GM18870 (cell line): ENCODE measurements around the gene NLGN3.
"Not testable (repeated sequence)": the region's sequence is repeated elsewhere in the genome, so short reads cannot be mapped to it uniquely, and the experiment has no call there.

Experiments
- ATAC-seq: cut with Tn5 transposase; IDR thresholded peaks from one replicate; pipeline ENCODE4 v1.9.1; 2021; ENCODE audit warnings: moderate library complexity; ENCODE audit not compliant: unreplicated experiment

Gene NLGN3

DNA sequence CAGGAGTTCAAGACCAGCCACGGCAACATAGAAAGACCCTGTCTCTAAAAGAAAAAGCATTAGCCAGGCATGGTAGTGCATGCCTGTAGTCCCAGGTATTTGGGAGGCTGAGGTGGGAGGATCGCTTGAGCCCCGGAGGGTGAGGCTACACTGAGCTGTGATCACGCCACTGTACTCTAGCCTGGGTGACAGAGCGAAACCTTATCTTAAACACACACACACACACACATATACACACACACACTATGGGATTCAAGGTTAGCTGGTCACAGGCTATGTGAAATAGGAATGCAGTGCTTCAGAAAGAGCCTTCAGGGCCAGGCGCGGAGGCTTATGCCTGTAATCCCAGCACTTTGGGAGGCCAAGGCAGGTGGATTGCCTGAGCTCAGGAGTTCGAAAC is 23.5 kb downstream of the NLGN3 start:
- ATAC-seq: no peak

DNA sequence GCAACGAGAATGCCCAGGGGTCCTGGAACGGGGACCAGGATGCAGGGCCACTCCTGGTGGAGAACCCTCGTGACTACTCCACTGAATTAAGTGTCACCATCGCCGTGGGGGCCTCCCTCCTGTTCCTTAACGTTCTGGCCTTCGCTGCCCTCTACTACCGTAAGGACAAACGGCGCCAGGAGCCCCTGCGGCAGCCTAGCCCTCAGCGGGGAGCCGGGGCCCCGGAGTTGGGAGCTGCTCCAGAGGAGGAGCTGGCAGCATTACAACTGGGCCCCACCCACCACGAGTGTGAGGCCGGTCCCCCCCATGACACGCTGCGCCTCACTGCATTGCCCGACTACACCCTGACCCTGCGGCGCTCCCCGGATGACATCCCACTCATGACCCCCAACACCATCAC is 24.9 kb downstream of the NLGN3 start:
- no peak for ATAC-seq

DNA sequence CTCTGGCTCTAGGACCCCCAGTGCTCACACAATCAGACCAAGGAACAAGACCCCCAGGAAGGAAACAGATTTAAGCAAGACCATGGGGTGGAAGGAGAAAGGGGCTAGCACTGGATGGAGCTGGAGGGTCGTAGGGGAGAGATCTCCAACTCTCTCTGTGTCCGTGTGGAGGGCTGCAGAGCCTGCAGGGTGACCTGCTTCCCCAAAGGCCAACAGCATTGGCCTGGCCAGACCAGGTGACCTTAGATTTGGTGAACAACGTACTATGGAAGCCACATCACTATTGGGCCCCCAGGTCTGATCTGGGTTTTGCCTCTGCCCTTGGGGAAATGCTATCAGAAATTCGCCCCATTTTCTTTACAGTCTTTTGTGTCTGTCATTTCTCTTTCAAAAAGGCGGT is 26.0 kb downstream of the NLGN3 start:
- ATAC-seq: no peak

DNA sequence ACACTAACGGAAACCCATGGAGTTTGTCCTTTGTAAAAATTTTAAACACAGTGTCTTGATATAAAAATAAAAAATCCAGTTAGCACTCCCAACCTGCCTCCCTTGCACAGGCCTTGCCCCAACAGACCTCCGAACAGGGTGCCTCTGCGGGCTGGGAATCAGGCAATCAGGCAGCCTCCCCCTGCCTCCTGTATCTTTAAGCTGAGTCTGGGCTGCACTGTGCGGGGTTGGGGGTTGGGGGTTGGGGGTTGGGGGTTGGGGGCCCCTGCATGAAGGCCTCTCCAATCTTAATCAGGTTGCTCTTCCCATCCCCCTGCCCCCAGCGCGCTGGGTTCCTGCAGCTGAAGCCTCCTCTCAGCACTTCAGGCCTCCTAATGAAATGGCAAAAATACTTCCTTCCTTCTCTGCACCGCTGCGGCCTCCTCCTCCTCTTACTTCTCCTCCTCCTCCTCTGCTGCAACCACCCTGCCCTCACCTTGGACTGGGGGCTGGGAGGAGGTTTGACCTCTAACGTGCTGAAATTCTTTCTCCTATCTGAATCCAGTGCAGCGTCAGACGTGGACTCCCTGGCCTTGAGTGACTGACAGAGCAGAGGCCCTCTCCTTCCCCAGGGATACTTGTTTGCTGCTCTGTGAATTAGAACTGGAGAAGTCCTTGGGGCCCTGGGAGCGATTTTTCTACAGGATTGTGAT is 26.6 kb downstream of the NLGN3 start:
- no peak for ATAC-seq

DNA sequence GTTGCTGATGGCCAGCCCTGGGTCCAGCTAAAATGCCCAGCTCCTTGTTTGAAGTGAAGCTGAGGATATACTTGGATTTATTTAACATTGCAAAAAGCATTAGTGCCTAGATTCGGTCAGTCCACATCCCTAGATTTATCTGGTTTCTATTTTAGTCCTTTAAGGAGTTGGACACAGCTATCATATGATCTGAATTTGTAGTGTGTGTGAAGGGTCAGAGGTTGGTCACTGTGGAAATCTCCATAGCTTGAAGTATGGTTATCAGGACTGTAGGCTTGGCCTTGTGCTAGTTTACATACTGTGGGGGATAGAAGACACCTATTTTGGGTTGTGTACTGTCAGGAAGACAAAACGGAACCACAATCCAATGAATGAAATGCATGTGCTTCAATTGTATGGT is 28.8 kb downstream of the NLGN3 start:
- ATAC-seq: no peak

DNA sequence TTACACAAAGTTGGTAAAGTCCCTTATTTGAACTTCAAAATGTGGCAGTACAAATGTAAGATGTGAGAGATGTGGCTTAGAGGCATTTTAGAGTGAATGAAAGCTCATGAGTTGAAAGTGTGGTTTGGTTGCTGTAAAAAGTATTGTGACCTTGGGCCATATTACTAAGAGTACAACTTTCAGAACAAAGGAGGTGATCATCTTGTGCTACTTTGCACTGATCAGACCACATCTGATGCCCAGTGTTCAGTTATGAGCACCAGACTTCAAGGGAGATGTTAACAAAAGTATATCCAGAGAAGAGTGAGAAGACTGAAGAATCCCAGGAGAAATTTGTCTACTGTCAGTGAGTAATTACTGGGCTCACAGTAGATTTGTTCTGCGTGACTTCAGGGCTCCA is 30.2 kb downstream of the NLGN3 start:
- ATAC-seq: no peak

DNA sequence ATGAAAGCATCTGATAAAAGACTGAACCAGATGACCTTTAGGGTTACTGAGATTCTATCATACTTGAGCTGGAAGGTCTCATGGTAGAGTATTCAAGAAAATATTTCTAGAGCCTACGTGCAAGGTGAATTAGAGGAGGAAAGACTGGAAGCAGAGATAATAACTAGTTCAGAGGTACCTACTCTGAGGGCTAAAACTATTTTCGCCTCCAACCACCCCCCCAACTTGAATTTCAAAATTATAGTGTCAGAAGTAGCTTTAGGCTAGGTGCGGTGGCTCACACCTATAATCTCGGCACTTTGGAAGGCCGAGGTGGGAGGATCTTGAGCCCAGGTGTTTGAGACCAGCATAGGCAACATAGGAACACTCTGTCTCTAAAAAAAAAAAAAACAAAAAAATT is 30.9 kb downstream of the NLGN3 start:
- no peak for ATAC-seq

DNA sequence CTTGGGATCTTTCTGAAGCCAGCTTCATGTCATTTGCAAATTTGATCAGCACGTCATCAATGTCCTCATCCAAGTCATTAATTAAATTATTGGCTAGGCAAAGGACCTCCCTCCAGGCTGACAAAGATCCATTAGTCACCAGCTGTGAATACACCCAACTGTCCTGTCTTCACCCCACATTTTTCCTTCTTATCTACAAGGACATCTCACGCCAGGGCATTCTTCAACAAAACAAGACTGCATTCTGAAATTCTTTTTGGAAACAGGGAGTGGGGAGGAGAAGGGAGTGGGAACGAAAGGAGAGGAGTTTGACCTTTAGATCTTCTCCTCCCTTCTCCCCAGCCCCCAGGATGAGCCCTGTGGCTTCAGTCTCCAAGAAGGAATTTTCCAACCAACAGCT is 32.7 kb downstream of the NLGN3 start:
- no peak for ATAC-seq

DNA sequence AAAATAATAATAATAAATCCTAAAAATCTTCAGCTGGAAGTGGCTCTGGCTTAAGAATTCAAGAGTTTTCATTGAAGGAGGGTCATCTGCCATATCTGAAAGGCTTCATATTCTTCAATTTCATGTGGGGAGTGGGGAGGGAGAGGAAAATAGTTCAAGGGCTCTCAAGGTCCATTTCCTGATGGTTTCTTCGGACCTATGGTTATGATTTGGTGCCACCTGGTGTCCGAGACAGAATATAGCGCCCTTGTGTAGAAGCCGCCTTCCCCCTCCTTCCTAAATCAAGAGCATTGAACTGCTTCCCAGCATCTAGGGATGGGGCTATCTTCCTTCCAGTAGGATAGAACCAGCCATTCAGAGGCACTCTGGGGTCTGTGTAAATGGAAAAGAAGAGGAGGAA is 34.3 kb downstream of the NLGN3 start:
- ATAC-seq: no peak

DNA sequence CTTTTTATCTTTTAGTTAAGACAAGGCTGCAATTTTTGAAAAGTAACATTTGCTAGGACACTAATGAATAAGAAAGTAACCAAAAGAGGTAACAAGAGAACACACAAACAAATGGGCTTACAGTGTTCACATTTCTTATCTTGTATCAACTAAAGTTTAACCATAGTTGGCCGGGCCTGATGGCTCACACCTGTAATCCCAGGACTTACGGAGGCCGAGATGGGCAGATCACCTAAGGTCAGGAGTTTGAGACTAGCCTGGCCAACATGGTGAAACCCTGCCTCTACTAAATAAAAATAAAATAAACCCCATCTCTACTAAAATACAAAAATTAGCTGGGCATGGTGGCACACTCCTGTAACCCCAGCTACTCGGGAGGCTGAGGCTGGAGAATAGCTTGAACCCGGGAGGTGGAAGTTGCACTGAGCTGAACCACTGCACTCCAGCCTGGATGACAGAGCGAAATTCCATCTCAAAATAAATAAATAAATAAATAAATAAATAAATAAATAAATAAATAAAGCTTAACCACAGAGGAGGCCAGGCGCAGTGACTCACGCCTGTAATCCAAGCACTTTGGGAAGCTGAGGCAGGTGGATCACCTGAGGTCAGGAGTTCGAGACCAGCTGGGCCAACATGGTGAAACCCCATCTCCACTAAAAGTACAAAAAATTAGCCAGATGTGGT is 36.1 kb downstream of the NLGN3 start:
- ATAC-seq: not testable (repeated sequence)

DNA sequence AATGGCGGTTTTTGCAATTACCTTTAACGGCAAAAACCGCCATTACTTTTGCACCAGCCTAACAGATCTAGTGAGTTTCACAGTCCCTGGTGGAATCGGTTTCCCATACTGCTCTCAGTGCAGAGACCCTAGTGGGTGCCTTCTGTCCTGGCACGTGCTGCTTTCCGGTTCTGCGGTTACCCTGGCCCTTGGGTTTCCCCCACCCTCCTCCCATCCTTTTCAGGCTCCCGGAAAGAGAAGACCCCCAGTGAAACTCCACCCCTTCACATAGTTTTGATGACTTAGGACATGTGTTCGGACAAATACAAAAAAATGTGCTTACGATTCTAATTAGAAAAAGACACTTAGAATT is 36.9 kb downstream of the NLGN3 start:
- peak; percentile 30 for ATAC-seq

DNA sequence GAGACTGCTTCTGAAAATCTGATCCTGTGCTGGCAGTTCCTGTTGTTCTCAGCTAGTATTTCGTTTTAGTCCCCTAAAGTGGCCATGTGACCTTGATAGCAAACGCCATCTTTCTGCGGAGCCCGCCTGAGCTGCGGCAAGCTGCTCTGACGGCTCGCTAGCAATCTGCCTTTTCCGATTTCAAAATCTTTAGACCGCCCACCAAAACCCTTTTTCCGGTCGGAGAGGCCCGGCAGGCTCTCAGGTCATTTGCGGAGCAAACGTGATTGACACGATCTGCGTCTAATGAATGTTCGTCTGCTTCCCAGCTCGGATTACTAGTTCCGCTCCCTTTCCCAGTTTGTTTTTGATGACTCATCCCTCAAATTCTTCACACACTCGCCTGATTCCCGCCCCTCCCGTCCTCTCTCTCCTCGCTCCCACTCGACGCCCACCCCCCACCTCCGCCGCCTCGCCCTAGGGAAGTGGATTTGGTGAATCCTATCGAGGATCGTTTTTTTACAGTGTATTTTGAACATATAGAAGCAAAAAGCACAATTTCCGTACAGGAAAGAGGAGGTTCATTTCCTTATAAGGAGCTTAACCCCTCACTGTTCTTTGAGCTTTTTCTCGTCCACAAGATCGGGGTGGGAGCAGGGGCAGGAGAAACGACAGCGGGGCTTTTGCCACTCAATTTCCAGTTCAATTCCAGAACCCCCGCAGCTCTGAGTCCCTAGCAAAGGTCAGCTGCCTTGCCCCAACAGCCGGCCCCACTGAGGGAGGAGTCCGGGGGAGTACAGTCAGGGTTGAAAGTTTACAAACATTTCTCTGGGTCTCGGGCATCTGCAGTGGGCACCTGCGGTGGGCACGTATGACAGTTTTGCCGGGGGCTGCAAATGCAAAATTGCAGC is 37.5 kb downstream of the NLGN3 start:
- peak; percentile 69 for ATAC-seq

DNA sequence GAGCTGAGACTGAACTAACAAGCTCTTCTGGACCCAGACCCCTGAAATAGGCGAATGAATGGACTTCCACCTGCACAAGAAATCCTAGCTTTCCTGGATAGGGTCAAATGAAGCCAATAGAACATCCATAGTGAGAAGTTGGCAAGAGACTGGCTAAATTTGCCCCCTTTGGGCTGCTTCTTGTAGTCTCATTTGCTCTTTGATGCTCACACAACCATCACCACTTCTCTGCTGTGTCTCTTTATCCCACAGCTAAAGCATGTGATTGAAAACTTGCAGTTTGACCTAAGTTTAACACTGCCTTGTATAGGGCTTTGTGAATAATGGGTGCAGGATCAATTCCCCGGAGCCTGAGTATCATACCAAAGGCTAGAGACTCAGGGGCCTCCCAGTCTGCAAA is 38.2 kb downstream of the NLGN3 start:
- ATAC-seq: no peak

DNA sequence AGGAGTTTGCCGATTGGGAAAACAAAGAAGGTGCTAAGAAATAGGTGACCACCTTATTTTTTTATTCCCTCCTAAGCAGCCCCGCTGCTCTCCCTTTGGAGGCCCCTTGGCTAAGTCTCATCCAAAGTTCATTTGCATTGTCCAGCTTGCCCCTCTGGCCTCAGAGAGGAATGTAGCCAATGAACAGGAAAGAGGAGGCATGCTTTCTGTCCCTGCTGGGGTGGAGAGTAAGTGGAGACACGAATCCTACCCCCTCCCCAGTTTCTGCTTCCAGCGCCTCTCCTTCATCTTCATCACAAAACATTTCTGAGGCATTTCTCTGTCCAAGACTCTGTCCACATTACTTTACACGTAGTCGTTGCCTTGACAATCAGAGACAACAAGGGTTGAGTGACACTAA is 38.7 kb downstream of the NLGN3 start:
- no peak for ATAC-seq

DNA sequence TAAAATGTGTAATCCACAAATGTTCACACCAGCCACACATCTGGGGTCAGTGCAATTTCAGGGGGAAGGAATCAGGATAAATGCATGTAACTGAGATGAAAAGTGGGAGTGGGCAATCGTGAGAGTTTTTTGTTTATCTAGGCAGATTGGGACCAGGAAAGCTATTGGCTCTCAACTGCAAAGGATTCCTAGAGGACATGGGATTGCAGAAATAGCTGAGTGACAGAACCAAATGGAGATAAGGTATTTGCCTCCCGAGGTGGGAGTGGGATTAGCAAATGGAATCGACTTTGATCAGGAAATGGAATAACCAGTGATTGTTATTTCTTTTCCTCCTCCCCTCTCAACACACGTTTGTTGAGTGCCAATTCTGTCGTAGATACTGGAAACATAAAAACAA is 39.5 kb downstream of the NLGN3 start:
- no peak for ATAC-seq

DNA sequence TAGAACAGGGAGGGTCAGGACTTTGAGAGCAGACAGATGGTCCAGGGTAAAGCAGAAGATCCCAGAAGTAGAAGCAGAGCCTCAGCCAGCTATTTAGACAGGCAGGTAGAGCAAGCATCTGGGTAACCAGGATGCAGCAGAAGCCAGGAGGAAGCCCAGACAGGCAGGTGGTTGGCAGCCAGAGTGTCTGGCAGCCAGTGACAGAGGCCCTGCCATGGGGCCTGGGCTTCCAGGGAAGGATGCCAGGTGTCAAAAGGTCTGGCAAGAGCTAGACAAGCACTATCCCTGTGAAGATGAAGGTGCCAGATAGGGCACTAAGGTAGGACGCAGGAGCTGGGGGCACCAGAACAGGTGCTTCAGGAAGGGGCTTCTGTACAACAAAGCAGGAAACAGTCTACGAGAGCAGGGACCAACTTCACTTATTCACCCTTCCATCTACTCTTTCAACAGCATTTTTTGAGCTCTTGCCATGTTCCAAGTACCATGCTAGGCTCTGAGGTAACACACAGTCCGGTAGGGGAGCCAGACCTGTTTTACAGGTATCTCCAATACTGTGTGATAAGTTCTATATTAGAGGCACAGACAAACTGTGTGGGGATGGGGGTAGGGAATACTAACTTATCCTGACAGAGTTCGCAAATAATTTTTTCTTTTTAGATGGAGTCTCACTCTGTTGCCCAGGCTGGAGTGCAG is 40.3 kb downstream of the NLGN3 start:
- no peak for ATAC-seq

DNA sequence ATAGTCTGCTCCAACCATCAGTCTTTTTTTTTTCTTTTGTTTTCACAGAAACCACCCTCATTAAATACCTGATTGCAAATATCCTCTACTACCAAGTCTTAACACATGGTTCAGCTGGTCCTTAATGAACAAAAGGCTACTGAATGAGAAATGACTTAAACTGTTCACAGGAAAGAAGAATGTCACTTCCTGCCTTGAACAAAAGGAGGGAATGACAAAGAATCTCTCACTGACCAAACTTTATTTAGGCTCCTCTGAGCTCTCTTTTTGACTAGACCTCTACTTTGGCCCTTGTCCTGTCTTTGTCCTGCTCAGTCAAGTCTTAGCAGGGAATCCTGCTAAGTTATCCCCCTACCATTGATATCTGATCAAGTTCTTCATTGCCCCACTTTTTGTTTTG is 46.6 kb downstream of the NLGN3 start:
- ATAC-seq: no peak

DNA sequence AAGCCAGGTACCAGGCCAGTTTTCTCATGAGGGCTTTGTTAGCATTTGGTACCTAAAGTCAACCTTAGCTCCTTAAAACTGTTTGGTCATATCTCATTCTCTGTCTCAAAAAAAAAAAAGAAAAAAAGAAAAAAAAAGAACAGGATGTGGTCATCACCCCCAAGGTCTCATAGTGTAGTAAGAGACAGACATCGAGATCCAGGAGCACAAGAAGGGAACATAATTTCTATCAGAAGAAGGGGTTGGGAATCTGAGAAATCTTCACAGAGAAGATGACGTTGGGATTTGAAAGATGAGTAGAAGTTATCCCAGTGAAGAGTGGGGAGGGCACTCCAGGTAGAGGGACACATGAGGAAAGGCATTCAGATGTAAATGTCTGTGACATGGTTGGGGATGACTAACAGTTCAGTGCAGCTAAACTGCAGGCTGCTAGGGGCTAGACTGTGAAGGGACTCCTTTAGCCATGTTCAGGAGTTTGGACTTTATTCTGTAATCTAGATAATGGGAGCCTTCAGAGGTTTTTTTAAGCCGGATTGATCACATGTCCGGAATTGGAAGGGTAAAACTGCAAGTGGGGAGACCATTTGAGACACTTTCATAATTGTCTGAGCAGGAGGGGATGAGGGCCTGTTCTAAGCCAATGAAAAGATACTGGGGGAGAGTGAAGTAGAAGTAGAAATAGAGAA is 51.5 kb downstream of the NLGN3 start:
- peak; percentile 69 for ATAC-seq

DNA sequence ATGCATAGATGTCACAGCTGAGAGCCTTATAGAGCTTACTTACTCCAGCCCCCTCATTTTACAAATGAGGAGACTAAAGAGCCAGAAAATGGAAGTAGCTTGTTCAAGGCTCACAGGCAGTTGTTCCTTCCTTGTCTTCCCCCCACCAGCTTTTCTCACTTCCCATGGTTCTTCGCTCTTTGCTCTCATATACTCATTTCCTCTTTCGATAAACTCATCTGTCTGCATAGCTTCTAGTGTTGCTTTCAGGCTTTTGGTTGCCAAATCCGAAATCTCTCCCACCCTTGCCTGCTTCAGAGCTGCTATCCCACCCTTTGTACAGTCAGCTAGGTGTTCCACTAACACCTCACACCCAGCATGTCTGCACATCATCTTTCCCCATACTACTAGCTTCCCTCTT is 53.4 kb downstream of the NLGN3 start:
- ATAC-seq: peak; percentile 70

DNA sequence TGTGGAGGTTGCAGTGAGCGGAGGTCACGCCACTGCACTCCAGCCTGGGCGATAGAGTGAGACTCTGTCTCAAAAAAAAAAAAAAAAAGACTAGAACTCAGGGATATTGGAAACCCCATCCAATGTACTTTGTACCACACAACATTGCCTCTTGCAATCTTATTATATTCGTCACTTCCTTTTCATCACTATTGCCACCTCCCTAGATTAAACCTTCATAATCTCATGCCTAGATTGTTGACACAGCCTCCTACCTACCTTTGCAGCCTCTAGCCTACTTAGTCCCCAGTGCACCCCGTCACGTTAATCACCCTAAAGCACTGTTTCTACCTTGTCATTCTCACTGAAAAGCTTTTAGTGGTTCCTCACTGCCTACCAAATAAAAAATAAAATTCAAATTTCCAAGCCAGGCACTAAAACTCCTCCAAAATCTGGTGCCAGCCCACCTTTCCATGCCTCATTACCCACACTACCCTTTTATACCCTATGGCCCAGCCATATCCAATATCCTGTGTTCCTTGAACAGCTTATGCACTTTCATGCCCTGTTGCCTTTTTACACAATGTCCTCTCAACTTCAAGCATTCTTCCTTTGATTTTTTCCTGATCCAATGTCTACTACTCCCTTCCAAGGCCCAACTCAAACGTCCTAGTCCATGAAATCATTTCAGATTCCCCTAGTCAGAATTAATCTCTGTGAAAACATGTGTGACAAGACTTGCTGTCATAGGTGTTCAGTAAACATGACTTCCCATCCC is 54.8 kb downstream of the NLGN3 start:
- ATAC-seq: no peak
